ENCODE data around the gene CLEC3A.
A peak's percentile ranks its signal among the peaks of the same experiment; 100 is the strongest.
"Not testable (repeated sequence)": the region's sequence is repeated elsewhere in the genome, so short reads cannot be mapped to it uniquely, and the experiment has no call there.

CLEC3A gene

GRCh38 chr16:78034530-78034929, 12.2 kb downstream of the CLEC3A start:
- DNase-seq = peak; percentile 10

- no peak for DNase-seq
Observed at GRCh38 chr16:78035012-78035411, 12.7 kb downstream of the CLEC3A start.

- DNase-seq = no peak
Observed at GRCh38 chr16:78040396-78040795, 18.0 kb downstream of the CLEC3A start.

GRCh38 chr16:78045865-78046581, 23.7 kb downstream of the CLEC3A start:
- peak; percentile 43 for DNase-seq

- no peak for DNase-seq
Observed at GRCh38 chr16:78048319-78048718, 26.0 kb downstream of the CLEC3A start.

- no peak for DNase-seq
Observed at GRCh38 chr16:78050734-78051400, 28.5 kb downstream of the CLEC3A start.

- DNase-seq = no peak
Observed at GRCh38 chr16:78057803-78058564, 35.6 kb downstream of the CLEC3A start.

GRCh38 chr16:78059806-78060205, 37.5 kb downstream of the CLEC3A start:
- DNase-seq = not testable (repeated sequence)

- DNase-seq = no peak
Observed at GRCh38 chr16:78060295-78060694, 37.9 kb downstream of the CLEC3A start.

- DNase-seq = no peak
Observed at GRCh38 chr16:78060809-78061208, 38.5 kb downstream of the CLEC3A start.

GRCh38 chr16:78065319-78065718, 43.0 kb downstream of the CLEC3A start:
- peak; percentile 1 for DNase-seq

- DNase-seq = no peak
Observed at GRCh38 chr16:78069913-78070312, 47.6 kb downstream of the CLEC3A start.

GRCh38 chr16:78072275-78072674, 49.9 kb downstream of the CLEC3A start:
- DNase-seq = no peak

- DNase-seq = no peak
Observed at GRCh38 chr16:78075800-78076199, 53.5 kb downstream of the CLEC3A start.

GRCh38 chr16:78081341-78081740, 59.0 kb downstream of the CLEC3A start:
- no peak for DNase-seq

Measured in fibroblast of upper back skin (primary cell).